ENCODE measurements around the gene CLASP2. TPM values are rescaled to one million over a fixed set of nuclear protein-coding genes. Genes with fewer than 3 reads are reported as not detected.

The CLASP2 gene
- total and polyA plus RNA-seq, 2 of the 4 experiments (the other 2 are of a cell fraction) = 11.9 to 49.1 TPM

DNA sequence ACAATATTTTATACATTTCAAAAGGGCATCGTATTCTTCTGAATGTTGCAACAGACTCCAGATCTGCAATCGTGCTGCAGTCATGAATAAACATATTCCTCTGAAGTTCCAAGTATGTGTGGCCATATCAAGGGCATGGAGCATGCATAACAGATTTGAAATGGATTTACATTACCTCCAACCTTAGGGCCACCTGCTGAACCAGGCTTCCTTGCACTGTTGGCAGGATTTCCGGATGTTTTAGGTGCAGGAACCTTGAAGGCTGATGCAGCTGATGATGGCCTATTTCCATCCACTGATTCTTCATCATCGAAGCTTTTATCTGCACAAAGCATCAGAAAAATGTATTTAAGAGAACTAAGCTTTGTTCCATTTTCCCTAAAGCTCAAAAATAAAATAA, 73.5 kb downstream of the CLASP2 start:
- Histone ChIP-seq H2AK5ac (ENCODE audit: low read depth, low read length) (no peak overlapping the region), H2BK20ac (ENCODE audit: low read depth, low read length) (no peak overlapping the region), H3K9me1 (ENCODE audit: insufficient read depth, low read length) (peaks cover 3% of the 10 kb centered on the region; the same call in 1 of the 2 replicates), H3K4me1 (ENCODE audit: control insufficient read depth, insufficient read depth, low read length) (peaks cover 2% of the 10 kb centered on the region; the same call in 1 of the 2 replicates), H4K20me1 (ENCODE audit: insufficient read depth, low read length) (no peaks in the 10 kb centered on the region), H3K14ac (replicated peaks; ENCODE audit: low read depth, low read length) (0 out of 2 replicates have a peak overlapping the region, but pooled peaks have one; percentile 6), H2BK120ac (ENCODE audit: low read depth, low read length) (no peak overlapping the region), H3K36me3 (ENCODE audit: control insufficient read depth, insufficient read depth, low read length) (no peaks in the 10 kb centered on the region), H3K27ac (ENCODE audit: insufficient read depth, low read length) (no peak overlapping the region), H4K91ac (ENCODE audit: insufficient read depth, low read depth, low read length) (no peak overlapping the region), H3K4me2 (ENCODE audit: low read depth, low read length) (no peak overlapping the region), H3K9me3 (ENCODE audit: control insufficient read depth, insufficient read depth, low read length) (no peaks in the 10 kb centered on the region), H2AK9ac (replicated peaks; ENCODE audit: low read depth, low read length, poor library complexity) (no peak overlapping the region), H3K56ac (ENCODE audit: extremely low read depth, insufficient read depth, low read length) (no peak overlapping the region), H3K9ac (ENCODE audit: low read depth, low read length) (no peak overlapping the region), H3K4me3 (ENCODE audit: insufficient read depth, low read depth, low read length) (no peak overlapping the region), H2AFZ (replicated peaks; ENCODE audit: low read length, poor library complexity) (no peak overlapping the region), H3K27me3 (ENCODE audit: control insufficient read depth, insufficient read depth, low read length) (no peaks in the 10 kb centered on the region), H2BK5ac (ENCODE audit: low read depth, low read length, poor library complexity, severe bottlenecking) (no peak overlapping the region), H3K4ac (ENCODE audit: low read depth, low read length) (no peak overlapping the region), H4K5ac (ENCODE audit: low read depth, low read length) (no peak overlapping the region), H2BK15ac (ENCODE audit: low read depth, low read length) (no peak overlapping the region), H4K8ac (ENCODE audit: low read depth in 2 of 2, low read length in 2 of 2) (no peak overlapping the region), H3K23ac (ENCODE audit: low read depth, low read length) (no peak overlapping the region), H3K79me1 (ENCODE audit: low read depth in 1 of 2, low read length in 2 of 2) (peaks cover 7 to 13% of the 10 kb centered on the region in 2 experiments; a peak in 2 of 4 replicates), H3K18ac (ENCODE audit: low read depth, low read length) (no peak overlapping the region)
- ATAC-seq (ENCODE audit: low read depth) (no peak), DNase-seq (no peak)
- no TSS peak for BruUV-seq (replicated peaks)
- no peak for TF ChIP-seq BHLHE40 (IDR thresholded peaks at IDR 0.05; ENCODE audit: low read depth, low read length)
- no peak for TF ChIP-seq SMC3 (IDR thresholded peaks at IDR 0.05; ENCODE audit: low read depth, low read length)
- intact Hi-C loops (cut with micrococcal nuclease) (no loop called here), in situ Hi-C loops (cut with MboI; ENCODE audit: low sequenced_read_pairs) (no loop called here), dilution Hi-C loops (cut with HindIII; ENCODE audit: low sequenced_read_pairs, unreplicated experiment) (no loop called here)
- ChIA-PET POLR2A (ENCODE audit: unreplicated experiment) (no interaction called here), CTCF (no interaction called here)
- 40% methylated on average over 1 of the region's 4 CpGs; no CpG with 5 or more reads in 1 of the 2 experiments for WGBS, 2 experiments (ENCODE audit: extremely low coverage in 2 of 2, insufficient read length in 1 of 2)

Measured in IMR-90 (cell line).